NCI-H128 (cell line): Measurements from ENCODE around the gene GNAS.
"Not testable (repeated sequence)": the region's sequence is repeated elsewhere in the genome, so short reads cannot be mapped to it uniquely, and the experiment has no call there.

Experiments used
- DNase-seq: peaks from one replicate; lab custom pipeline; 2025; ENCODE audit not compliant: unreplicated experiment; lab: John Stamatoyannopoulos, UW

GNAS gene

DNA sequence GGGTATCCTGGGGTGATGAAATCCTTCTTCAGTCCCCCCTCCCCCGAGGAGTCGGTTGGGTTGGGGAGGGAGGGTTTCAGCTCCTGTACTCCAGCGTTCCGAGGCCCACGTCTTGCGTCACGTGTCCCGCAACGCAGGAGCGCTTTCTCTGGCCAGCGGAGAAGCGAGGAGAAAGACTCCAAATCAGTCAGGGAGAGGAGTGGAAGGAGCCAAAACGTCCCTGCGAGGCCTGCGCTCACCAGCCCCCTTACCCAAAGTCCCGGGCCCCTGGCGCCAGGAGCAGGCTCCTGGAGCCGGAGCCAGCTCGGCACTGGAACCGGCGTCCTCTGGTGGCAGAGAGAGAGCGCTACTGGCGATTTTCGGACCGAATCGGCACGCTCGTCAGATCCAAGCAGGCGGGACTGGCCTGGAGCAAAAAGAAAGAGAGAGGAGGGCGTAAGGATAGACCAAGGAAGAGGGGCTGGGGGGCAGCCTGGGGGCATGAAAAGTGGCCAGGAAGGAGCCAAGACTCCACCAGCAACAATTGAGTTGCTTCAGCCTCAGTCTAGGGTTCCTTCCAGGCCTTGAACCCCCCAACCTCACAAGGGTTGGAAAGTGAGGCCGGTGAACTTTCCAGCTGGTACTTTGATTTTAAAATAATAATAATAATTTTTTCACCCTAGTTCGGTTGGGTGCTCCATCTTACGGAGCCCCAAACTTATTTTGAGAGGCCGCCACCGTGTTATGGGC is at the start of gene GNAS:
Gene GNAS, plus strand, starts transcription at position 174 of the 729 bp plus-strand sequence.
- DNase-seq = no peak

DNA sequence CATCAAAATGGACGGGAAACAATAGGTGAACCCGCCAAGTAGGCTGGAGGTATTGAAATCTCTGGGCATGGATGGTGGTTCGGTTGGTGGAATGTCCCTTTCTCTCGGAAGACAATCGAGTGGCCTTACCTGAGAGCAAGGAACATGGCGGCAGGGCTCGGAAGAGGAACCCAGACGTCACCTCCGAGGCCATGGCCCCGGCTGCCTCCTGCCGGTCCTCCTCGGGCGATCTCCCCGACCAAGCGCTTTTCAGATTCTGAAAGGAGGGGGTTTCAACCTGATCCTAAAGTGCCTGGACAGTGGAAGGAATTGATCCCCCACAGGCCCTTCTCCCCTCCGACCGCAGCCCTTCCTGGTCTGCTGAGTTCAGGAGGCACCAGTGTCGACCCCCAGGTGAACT is 49.0 kb upstream of the GNAS start:
- DNase-seq = no peak

DNA sequence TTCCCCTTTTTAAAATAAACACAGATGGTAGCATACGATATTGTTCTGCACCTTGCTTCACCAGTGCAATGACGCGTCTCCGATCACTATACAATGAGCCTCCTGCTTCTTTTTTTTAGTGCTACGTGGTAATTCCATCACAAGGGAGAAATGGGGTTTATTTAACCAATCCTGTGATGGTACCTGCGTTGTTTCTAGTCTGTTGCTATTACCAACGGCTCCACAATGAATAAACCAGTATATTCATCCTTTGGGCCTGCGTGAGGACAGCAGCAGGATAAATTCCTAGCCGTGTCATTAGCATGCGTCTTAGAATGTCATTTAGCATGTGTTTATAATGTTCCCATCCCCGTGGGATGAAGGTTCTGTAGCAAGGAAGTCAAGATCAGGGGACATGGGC is 44.7 kb upstream of the GNAS start:
- no peak for DNase-seq

DNA sequence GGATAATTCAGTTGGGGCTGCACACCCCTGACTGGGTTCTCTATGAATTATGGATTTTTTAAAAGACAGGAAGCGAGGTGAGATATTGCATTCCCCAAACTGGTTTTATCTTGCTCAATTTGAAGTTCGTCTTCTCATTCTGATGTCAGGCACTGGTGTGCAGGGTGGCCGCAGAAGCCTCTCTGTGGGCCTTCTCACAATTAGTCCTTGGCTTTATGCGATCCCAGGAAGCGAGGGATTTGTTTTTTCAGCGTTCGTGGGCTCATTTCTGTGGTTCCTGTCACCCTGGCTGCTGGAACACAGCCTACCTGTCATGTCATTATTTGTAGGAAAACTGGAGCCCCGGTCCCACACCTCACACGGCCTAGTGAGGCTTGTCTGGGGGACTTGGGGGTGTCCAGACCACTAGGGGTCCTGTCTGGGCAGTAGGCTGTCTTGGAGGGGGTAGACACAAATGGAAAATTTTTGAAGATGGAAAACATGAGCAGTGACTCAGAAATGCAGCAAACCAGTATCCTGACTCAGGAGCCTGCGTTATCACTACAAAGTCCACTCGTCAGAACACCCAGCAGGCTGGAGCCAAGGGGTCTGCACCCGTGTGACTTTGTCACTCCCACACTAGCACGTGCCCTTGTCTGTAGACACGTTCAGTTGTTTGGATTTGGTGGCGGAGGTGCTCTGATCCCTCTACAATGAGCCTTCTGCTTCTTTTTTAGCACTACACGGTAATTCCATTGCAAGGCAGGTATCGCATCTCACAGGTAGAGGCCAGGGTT is 44.1 kb upstream of the GNAS start:
- DNase-seq = no peak

DNA sequence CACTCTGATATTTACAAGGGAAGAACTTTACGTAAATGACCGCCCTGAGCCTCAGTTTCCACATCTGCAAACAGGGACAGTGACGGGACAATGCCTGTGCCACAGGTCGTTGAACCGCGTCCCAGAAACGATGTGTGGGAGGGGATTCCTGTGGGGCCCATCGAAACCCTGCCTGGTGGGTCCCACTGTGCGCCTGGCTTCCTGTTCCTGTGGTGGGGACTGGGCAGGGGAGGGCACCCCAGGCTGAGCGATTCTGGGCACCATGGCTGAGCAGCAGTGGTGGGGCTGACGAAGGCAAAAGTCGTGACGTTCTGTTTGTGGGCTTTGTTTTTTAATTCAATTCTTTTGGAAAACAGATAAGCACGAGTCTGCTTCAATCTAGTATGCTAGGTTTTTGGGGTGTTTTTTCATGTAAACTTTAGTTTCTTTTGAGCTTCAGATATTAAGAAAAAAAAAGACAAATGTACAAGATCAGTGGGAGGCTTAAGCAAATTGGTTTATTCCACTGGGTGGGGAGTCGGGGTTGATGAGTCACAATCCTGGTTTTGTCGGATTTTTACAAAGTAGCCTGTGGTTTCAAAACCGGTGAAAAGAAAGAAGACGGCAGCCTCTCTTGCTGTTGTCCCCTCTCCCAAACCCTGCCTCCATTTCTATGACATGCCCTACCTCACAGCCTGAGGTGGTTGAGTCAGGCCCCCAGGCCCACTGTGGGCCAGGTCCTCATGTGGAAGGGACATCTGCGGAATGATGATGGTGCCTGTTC is 42.2 kb upstream of the GNAS start:
- no peak for DNase-seq

DNA sequence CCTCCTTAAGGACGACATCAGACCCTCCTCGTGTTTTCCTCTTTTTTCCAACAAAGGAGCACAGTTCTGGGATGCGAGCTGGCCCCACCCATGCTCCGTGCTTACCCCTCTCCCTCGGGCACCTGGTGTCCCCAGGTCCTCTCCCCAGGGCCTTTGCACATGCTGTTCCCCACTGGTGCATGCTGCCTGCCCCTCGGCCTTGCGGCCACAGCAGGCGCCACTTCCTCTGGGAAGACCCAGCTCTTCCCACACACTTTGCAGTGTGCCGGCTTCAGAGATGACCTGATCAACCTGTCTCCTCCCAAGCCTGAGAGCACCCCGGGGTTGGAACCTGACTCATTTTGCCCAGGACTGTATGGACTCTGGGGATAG is 41.7 kb upstream of the GNAS start:
- no peak for DNase-seq

DNA sequence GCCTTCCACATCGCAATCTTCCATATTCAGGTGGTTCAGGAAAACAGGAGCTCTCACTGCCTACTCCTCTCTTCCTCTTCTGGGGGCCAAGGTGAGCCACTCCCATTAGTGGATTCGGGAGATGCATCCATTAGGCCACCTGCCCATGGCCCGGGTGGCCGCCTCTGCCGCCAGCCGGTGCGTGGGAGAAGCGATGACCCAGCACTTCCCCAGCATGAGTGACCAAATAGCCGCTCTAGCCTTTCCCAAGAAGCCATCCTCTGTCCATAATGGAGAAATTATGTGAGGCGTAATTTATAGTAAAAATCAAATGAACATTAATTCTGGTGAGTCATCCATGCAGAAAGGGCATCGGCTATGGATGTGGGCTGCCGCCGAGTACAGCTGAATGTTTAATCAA is 41.2 kb upstream of the GNAS start:
- no peak for DNase-seq

DNA sequence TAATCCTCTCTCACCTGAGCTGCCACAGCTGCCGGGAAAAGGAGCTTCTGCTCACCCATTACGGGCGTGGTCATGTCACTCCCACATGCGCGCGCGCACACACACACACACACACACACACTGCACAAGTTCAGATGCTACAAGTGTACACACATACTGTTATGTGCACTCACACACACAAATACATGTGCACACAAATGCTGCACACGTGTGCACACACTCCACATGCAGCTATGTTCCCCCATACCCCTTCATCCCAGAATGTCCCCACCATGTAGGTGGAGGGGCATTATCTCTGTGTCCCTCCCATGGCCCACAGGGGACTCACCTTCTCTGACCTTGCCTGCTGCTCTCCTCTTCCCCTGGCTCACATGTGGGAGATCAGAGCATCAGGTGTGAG is 39.1 kb upstream of the GNAS start:
- DNase-seq = no peak

DNA sequence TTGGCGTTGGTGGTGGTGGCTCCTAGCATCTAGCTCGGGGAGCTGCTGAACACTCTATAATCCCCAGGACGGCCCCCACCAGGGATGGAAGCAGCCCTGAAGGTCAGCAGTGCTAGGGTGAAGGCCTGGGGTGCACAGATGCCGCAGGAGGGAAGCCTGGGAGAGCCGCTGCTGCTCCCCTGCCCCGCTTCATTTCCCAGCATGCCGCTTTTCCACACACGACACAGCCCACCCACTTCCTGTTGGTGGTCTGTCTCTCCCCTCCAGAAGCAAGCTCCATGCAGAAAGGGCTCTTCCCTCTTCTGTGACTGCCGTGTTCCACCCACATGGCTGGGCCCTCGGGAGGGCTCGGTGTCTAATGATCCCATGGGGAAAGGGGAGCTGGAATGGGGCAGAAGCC is 37.1 kb upstream of the GNAS start:
- DNase-seq = no peak

DNA sequence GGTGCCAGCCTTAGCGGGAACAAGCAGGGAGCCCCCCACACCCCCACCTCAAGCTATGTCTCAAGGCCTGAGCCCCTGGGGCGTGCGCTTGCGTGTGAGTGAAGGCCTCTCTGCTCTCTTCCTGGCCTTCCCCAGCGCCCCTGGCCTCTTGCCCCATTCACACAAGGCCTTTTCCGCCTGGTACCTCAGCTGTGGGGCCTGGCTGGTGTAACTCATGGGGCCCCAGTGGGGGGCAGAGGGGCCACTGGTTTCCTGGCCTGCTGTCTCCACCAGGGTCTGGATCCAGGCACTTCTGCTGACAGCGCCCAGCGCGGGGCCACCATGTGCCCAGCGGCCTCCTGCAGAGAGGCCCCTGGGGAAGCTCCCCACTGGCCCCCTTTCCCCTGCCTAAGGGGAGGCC is 36.5 kb upstream of the GNAS start:
- no peak for DNase-seq

DNA sequence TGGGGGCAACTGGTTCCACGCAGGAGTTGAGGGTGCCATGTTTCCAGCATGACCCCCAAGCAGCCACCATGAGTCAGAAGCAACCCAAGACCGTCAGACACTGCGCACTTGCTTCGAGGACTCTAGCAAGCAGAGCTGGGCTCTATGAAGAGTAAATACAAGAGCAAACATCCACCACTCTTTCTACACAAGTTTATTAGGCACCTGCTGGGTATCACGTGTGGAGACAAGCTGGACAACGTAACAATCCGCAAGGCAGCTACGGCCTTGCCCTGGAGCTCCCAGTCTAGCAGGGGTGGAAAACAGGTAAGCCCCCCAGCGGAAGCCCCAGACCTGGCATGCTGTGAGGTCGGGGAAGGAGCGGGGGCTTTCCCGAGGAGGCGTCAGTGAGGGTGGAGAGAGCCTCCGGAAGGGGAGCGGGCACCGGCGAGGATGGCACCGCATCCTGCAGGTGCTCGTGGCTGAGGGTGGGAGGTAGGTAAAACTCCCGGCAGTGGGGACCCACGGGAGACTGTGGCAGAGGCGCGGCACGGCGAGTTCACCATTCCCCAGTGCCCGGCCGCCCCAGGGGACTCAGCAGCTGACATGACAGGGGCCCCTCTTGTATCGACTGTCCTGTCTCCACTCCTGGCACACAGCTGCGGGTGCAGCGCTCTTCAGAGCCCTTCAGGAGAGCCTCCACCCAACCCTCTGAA is 35.4 kb upstream of the GNAS start:
- no peak for DNase-seq

DNA sequence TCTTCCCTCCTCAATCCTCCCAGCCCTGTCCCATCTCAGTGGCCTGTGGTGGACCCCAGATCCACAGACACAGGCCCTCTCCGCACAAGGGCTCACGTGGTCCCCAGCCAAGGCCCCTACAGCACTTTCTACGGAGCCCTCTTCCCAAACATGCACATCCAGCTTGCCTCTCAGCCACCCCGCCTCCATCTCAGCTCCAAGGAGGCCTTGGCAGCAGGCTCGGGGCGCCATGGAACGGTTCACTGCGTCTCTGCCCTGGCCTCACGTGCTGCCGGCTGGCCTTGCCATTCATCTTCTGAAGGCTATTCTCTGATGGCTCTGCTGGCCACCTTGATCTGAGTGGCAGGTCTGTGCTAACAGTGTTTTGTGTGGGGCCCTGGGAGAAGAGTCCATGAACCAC is 34.8 kb upstream of the GNAS start:
- no peak for DNase-seq

DNA sequence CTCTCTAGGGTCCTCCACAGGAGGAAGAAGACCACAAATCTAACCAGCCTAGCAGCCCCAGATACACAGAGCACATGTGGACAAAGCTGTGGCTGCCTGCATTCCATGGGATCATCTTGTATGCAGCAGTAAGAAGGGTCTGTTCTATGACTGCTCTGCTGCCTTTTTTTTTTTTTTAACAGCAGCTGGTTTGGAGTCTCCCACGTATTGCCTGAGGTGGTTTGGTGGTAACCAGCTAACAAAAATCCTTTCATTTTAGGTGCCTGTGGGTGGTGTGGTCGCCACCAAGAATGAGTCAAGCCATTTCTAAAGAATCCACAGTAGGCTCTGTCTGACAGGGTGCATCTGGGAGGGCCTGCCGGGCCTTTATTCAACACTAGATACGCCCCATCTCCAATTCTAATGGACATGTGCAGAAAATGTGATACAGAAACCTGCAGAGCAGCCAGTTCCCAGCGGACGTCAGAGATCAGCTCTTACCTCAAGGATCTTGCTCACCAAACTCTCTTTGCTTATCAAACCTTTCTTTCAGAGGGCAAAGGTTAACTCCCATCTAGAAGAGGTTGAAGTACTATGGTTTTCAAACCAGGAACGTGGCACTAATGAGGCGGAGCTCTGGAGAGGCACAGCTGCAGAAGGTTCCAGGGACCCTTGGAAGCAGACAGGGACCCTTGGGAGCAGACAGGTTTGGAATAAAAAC is 33.8 kb upstream of the GNAS start:
- no peak for DNase-seq

DNA sequence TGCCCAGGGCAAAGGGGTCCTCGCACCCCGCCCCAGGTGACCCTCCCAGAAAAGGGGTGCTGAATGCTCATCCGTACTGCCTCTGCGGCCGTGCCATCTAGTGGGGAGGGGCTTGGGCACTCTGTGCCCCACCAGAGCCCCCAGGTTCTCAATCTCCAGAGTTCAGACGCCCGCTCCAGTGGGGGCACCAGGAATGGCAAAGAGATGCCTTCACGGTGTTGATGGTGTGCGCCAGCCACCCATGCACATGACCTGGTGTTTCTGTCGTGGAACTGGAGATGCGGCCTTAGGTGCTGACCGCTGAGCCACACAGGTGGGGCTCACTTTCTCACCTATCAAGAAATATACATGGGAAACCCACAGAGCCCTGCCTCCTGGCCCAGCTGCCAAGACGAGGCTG is 32.6 kb upstream of the GNAS start:
- no peak for DNase-seq

DNA sequence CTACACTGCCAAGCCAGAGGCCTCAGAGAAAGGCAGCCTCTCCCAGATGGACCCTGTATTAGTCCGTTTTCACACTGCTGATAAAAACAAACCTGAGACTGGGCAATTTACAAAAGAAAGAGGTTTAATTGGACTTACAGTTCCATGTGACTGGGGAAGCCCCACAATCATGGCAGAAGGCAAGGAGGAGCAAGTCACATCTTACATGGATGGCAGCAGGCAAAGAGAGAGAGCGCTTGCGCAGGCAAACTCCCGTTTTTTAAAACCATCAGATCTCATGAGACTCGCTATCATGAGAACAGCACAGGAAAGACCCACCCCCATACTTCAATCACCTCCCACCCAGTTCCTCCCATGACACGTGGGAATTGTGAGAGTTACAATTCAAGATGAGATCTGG is 32.0 kb upstream of the GNAS start:
- DNase-seq = not testable (repeated sequence)

DNA sequence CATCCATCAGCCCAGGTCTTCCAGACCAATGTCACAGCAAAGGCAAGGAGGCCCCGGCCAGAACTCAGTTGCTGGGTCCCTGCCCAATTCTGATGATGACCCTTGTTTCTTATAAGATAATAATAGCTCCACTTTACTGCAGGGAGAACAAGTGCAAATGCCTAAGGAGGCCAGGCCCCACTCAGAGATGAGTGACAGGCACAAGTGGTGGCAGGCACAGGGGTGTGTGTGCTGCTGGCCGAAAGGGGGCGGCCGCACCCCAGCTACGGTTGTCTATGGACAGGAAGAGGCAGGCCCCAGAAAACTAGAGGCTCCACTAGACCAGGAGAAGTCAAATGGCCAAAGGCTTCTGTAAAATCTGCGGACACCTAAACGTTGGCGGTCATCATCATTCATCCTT is 30.4 kb upstream of the GNAS start:
- DNase-seq = no peak

DNA sequence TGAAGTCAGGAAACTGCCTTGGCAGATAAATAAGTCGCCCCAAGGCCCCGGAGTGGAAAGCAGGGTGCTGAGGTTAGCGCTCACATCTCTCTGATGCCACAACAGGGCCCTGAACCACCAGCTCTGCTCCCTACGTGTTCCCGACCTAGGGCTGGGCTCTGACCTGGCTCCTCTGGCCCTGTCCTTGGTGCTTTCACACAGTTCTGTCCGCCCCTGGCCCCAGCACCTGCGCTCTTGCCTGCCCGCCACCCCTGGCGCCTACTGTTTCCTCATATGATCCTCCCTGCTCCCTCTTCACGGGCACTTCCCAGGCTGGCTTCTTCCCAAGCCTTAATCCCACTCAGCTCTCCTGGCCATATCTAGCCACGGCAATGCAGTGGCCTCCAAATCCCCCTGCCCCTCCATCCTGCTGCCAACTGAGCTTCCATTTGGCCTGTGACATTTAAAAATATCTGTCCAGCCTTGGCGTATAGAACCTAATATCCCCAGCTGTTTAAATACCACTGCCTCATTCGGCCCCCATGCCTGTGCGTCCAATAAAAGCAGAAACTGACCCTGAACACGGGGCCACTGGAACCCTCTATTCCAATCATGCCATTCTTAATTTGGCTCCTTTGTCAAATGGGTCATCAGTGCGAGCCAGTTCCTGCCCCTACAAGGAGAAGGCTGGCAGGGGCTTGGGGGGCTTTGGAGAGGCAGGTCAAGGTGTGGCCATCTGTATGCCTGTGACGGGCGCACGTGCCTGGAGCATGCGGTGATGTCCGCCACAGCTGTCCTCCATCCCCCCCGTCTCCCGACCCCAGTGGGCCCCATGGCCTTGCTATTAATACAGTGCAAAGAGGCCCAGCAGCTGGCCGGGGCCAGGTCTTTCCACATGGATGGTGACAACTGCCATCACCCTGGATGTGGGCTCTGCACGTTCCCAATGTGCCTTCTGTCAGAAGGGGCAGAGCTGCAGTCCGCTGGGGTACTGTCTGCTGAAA is 29.5 kb upstream of the GNAS start:
- DNase-seq = no peak

DNA sequence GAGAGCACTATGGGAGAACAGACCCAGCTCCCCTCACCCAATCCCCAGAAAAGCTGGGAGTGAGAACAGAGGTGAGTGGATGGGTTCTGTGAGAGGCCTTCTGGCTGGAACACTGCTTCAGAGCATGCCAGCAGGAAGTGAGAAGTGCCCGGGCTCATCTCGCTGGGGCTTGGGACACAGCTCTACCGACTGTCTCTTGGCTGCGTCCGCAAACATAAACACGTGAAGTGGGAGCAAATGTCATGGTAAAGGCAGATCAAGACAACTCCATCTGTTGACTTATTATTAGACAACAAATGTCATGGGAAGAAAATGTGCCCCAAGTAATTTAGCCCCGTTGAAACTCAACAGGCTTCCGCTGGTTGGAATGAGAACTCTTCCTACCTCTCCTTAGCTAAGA is 27.7 kb upstream of the GNAS start:
- no peak for DNase-seq

DNA sequence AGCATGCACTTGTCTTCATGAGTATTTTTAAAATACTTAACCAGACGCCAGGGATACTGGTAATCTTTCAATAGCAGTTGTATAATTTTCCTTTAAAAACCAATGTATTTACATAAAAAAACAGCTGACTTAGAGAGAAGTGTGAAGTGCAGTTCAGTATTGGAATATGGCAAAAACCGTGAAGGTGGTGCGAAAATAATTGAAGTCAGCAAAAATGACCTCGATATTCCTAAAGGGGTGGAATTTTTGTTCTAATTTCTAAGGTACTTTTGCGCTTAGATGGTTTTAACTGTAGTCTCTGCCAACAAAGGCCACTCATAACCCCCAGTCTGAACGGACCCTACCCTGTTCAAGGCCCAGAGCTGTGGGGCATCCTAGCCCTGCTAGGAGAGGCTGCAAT is 27.1 kb upstream of the GNAS start:
- DNase-seq = no peak

DNA sequence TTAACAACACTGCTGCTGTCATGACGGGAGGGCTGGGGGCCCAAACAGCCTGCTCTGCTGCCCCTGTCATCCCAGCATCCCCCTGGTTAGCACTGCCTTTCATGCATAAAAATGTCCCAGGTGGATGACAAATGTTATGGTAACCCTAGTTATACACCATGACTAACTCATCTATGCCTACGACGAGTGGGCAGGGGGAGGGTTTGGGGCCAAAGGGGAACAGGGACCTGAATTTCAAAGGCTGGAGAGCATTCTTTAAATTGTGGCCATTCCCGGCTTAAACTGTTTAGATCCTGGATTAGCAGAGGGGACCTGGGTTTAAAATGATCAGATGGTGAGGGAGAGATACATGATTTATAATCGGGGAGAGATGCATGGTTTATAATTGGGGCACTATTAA is 26.2 kb upstream of the GNAS start:
- DNase-seq = no peak
